RWPE2 (cell line): ENCODE data around the gene CCDC122.

ENCODE experiments used
- ATAC-seq: fragments of 200-7000 bp; cut with Tn5 transposase; 3 replicates; pipeline ENCODE4 v1.9.1; 2021; ENCODE audit warnings: low read depth
- DNase-seq: peaks from one replicate; pipeline ENCODE4 v3.0.0-alpha.2; 2020; ENCODE audit warnings: low spot score
- H3K27ac ChIP-seq: fragments of 450-650 bp; 2 replicates; pipeline ENCODE4 v1.5.1; 2017; ENCODE audit warnings: mild to moderate bottlenecking; ENCODE audit not compliant: poor library complexity, severe bottlenecking
- H3K27me3 ChIP-seq: fragments of 250-450 bp; sonication (Bioruptor Pico); 2 replicates; pipeline ENCODE4 v1.5.1; 2021; ENCODE audit warnings: mild to moderate bottlenecking, moderate library complexity; ENCODE audit not compliant: insufficient read depth, poor library complexity, severe bottlenecking
- H3K36me3 ChIP-seq: fragments of 250-450 bp; sonication (Bioruptor Pico); 2 replicates; pipeline ENCODE4 v1.5.1; 2020; ENCODE audit warnings: low read depth, mild to moderate bottlenecking, moderate library complexity
- H3K4me1 ChIP-seq: fragments of 250-450 bp; sonication (Bioruptor Pico); 2 replicates; pipeline ENCODE4 v1.5.1; 2021; ENCODE audit warnings: mild to moderate bottlenecking, moderate library complexity; ENCODE audit not compliant: insufficient read depth, poor library complexity, severe bottlenecking
- H3K4me3 ChIP-seq: fragments of 250-450 bp; sonication (Bioruptor Pico); 2 replicates; pipeline ENCODE4 v1.5.1; 2021; ENCODE audit warnings: mild to moderate bottlenecking, moderate library complexity; ENCODE audit not compliant: severe bottlenecking
- H3K9me3 ChIP-seq: fragments of 250-450 bp; sonication (Bioruptor Pico); 2 replicates; pipeline ENCODE4 v1.5.1; 2021; ENCODE audit warnings: mild to moderate bottlenecking, moderate library complexity; ENCODE audit not compliant: severe bottlenecking
- CTCF ChIP-seq: fragments of 450-650 bp; IDR thresholded peaks from one replicate; pipeline ENCODE4 v1.5.1; 2017; ENCODE audit warnings: mild to moderate bottlenecking, moderate library complexity; ENCODE audit not compliant: poor library complexity, severe bottlenecking

The CCDC122 gene

GRCh38 chr13:43865892-43866291 lies 13.6 kb downstream of the CCDC122 start:
- DNase-seq (no peak), ATAC-seq (peak; percentile 68; the same call in 1 of the 3 replicates)
- Histone ChIP-seq H3K9me3 (no peaks in the 10 kb centered on the region), H3K4me3 (no peak overlapping the region), H3K4me1 (peaks cover 12% of the 10 kb centered on the region), H3K36me3 (peaks cover 43% of the 10 kb centered on the region), H3K27me3 (no peaks in the 10 kb centered on the region), H3K27ac (no peak overlapping the region)
- no peak for TF ChIP-seq CTCF

GRCh38 chr13:43864921-43865320 lies 14.6 kb downstream of the CCDC122 start:
- Histone ChIP-seq H3K9me3 (no peaks in the 10 kb centered on the region), H3K27me3 (no peaks in the 10 kb centered on the region), H3K4me1 (peaks cover 12% of the 10 kb centered on the region), H3K36me3 (peaks cover 35% of the 10 kb centered on the region), H3K27ac (no peak overlapping the region), H3K4me3 (no peak overlapping the region)
- no peak for TF ChIP-seq CTCF
- DNase-seq (no peak), ATAC-seq (no peak)

GRCh38 chr13:43861863-43862262 lies 17.7 kb downstream of the CCDC122 start:
- no peak for TF ChIP-seq CTCF
- Histone ChIP-seq H3K9me3 (no peaks in the 10 kb centered on the region), H3K27me3 (no peaks in the 10 kb centered on the region), H3K36me3 (peaks cover 23% of the 10 kb centered on the region), H3K4me3 (no peak overlapping the region), H3K4me1 (peaks cover 12% of the 10 kb centered on the region), H3K27ac (no peak overlapping the region)
- DNase-seq (no peak), ATAC-seq (no peak)

GRCh38 chr13:43852923-43853404 lies 26.6 kb downstream of the CCDC122 start:
- H3K4me1 ChIP-seq: peaks cover 8% of the 10 kb centered on the region
- no peak for DNase-seq
- H3K9me3 ChIP-seq: peaks cover 7% of the 10 kb centered on the region
- TF ChIP-seq CTCF: no peak
- H3K27me3 ChIP-seq: no peaks in the 10 kb centered on the region
- peaks cover 5% of the 10 kb centered on the region for H3K36me3 ChIP-seq
- H3K4me3 ChIP-seq: no peak overlapping the region
- no peak for ATAC-seq
- H3K27ac ChIP-seq: no peak overlapping the region

- H3K27me3 ChIP-seq: no peaks in the 10 kb centered on the region
- no peak overlapping the region for H3K27ac ChIP-seq
- H3K4me1 ChIP-seq: peaks cover 9% of the 10 kb centered on the region
- H3K4me3 ChIP-seq: no peak overlapping the region
- peaks cover 7% of the 10 kb centered on the region for H3K9me3 ChIP-seq
- H3K36me3 ChIP-seq: no peaks in the 10 kb centered on the region; the same call in 1 of the 2 replicates
- no peak for DNase-seq
- no peak for ATAC-seq
- no peak for TF ChIP-seq CTCF
Observed at GRCh38 chr13:43850873-43851272, 28.7 kb downstream of the CCDC122 start.
